SHP77 (cell line): ENCODE results near the gene TGFB2.

Source experiments
- DNase-seq, 2 experiments: peaks; one replicate each; lab custom pipeline; 2025; lab: John Stamatoyannopoulos, UW

Gene TGFB2

DNA sequence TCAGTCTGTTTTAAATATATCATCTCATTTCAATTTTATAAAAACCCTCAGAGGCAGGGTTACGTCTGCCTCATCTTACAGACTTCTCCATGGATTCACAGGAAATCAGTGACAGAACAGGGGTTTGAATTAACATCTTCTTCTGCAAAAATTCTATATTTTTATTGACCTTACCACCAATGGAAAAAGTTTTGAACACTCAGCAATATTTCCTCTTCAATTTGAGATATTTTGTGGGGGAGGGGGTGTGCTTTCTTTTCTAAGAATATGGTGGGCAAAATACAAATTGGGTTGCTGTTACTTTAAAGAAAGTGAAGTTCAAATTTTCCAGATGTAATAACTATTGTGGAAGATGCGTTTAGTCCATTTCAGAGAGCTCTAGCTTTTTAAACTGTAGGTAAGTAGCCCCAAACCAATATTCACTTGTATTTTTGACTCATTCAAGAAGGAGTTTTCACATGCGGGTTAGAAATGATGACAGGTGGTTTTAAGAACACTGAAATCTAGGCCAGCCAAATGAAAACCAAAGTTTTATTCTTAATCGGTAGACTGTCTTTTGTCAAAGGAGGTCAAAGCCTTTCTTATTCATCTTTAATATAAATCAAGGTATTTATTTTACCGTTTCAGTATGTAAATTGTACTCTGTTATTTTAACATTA lies 17.4 kb downstream of the TGFB2 start:
- no peak for DNase-seq

DNA sequence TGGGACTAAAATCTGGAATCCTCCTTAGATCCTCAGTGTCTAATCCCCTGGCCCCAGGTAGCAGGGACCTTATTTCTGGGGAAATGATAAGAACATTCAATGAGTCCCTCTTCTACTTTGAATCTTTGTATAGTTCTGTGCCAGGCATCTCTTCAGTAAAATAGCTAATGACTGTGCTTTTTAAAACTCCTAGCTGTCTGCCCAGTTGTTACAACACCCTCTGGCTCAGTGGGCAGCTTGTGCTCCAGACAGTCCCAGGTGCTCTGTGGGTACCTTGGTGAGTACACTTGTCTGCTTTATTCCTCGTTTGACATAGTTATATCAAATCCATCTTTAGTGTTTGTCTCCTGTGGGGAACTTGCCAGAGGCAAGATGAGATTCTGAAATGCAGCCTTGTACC lies 18.0 kb downstream of the TGFB2 start:
- no peak for DNase-seq

DNA sequence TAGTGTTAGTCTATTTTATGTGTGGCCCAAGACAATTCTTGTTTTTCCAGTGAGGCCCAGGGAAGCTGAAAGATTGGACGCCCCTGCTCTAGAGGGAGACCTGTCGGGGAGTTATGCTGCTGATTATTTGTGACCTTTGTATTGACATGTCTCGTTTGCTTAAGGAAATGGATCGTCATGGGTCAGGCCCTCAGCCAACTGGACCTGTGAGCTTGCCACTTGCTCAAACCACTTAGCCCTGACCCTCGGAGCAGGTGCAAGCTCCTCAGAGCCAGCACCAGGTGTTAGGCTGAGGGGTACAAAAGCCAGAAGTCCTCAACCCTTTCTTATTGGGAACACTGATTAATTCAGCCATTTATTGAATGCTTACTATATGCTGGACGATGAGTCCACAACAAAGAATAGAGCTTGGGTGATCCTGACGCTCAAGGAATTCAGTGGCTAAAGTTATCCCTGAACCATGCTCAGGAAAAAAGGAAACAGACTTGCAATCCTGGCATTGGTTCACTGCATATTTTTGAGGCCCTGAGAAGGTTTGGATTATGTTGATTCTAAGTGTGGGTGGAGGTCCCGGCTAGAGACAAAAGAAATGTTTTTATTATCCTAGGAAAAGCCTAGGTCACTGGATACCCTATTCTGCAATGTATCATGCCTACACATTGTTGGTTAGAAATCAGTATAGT lies 19.0 kb downstream of the TGFB2 start:
- DNase-seq: peak; percentile 42 to 70

DNA sequence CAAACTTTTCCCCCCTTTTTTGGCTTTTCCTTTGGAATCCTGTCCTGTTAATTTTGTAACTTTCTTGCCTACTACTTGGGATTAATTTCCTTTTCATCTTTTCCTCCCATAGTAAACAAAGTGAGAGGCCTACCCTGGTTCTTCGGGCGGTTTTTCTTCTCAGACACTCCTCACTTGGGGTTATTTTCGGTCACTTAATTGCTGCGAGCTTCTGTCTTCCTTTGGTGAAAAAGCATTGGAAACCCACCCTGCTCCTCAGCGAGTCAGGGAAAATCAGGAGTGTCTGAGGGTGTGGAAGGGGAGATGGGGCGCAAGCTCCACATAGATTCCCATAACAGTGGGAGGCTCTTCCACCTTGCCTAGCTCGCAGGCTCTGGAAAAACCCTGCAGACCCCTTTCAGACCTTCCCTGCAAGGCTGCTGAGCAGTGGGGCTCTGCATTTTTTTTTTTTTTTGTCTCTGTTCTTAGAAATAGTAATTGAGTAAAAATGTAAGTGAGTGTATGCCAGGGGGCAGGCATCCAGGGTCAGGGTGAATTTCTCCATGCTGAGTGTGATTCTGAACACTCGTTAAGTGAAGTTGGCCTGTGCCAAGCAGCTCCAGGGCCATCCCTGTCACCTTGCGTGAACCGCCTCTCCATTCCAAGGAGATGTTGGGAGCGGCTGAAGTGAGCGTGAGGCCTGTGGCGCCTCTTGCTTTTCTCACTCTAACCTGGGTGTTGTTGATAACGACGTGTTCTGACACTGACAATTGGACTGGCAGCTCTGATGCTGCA lies 20.3 kb downstream of the TGFB2 start:
- no peak for DNase-seq

DNA sequence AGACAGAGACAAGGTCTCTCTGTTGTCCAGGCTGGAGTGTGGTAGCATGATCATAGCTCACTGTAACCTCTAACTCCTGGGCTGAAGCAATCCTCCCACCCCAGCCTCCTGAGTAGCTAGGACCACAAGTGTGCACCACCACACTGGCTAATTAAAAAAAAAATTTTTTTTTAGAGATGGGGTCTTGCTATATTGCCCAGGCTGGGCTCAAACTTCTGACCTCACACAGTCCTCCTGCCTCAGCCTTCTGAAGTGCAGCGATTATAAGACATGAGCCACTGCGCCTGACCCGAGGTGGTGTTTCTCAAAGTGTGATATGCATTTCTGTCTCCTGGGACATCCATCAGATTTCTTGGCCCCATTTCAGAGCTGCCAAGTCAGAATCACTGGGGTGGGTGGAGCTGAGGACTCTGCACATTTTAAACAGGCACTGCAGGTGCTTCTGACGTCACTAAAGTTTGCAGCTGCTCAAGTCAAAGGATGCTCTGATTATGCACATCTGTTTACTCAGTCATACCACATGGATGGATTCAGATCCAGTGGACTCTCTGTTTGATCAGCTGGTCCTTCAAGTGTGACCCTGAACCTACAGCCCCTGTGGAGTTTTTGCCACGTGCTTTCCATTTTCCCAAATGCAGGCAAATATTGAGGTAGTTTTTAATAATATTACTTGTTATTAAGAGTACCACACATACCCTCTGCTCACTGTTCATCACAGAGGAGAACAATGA lies 21.4 kb downstream of the TGFB2 start:
- DNase-seq: peak; percentile 98

DNA sequence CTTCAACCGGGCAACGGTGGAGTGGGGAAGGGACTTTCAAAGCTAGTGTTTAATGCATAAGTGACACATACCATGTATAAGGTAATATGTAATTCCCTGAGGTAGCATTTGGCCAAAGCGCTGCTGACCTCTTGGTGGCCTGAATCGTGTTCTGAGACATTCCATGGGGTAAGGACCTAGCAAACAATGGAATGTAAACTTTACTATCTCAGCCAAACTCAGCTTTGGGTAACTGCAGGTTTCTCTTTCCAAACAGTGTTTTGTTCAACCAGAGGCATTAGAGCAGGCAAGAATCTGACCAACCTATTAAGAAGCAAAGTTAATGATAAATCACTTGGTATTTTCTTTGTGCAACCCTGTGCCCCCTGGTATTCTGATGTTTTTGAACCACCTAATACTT lies 22.0 kb downstream of the TGFB2 start:
- no peak for DNase-seq

DNA sequence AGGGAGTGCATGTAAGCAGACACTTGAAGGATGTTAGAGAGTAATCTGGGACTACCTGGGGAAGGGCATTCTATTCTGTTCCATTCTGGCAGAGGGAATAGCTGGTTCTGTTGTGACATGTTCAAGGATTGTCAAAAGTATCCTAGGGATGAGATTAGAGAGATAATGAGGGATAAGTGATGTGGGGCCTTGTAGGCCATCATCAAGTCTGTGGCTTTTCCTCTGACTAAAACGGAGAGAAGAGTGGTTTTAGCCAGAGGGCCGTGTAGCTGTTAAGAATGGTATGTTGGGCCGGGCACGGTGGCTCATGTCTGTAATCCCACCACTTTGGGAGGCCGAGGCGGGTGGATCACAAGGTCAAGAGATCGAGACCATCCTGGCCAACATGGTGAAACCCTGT lies 23.6 kb downstream of the TGFB2 start:
- DNase-seq: no peak

DNA sequence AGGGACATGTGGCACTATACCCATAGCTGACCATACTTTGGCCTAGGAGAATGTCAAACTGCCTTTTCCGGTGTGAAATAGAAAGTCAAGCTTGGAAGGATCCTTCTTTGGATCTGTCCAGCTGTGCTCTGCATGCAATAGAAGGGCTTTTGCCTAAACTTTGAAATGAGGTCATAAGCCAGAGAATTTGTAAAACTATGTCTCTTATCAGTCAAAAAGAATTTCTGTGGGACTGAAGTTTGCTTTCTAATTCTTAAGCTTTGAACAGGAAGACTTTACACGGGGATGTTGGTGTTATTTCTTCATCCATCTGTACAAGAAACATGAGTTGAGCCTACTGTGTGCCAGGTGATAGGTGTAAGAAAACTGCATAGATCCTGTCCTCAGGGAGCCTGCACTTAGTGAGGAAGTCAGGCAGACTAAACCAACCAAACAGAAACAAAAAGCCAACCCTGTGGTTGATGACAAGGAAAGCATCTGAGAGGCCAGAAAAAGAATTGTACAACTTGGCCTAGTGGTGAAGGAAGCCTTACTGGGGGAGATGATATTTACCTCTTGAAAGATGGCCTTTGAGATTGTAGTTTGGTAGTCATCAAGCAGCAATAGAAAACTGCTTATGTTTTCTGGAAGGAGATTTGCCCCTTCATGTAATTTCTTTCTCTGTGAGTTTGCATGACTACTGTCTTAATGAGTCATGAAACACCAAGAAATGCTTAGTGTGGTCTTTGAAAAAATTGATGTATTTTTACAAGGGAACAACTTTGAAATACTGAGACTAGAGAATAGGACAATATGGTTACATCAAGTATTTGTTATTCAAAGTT lies 24.8 kb downstream of the TGFB2 start:
- no peak for DNase-seq

DNA sequence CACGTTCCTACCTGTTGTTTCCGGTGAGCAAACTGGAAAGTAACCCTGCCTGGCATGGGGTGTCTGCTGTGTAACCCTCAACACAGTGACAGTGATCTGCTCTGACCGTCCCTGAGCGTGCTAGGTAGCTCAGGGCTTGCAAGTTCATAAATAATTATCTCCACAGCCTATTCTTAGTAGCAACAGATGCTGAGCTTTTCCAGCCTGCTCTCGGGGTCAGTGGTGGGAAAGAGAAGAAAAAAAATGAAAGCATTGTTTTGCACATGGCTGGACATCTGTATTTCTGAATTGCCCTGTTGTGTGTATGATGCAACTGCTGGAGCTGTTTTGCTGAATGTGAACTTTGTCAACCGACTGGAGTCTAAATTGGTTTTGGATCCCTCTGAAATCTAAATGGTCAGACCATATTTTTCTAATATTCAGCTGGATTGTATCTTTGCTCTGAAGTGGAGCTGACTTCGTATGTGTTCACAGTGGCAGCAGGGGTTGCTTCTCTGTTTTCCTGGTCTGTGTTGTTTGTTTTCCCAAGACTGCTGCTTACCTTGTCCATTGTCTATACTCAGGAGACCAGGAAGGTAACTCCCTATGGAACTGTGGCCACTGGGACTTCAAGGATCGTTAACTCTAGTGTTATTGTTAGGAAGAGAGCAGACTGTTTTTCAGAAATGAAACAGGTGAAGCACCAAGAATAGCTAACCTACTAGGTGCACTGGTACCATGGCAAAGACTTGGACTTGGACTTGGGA lies 27.0 kb downstream of the TGFB2 start:
- DNase-seq: no peak

DNA sequence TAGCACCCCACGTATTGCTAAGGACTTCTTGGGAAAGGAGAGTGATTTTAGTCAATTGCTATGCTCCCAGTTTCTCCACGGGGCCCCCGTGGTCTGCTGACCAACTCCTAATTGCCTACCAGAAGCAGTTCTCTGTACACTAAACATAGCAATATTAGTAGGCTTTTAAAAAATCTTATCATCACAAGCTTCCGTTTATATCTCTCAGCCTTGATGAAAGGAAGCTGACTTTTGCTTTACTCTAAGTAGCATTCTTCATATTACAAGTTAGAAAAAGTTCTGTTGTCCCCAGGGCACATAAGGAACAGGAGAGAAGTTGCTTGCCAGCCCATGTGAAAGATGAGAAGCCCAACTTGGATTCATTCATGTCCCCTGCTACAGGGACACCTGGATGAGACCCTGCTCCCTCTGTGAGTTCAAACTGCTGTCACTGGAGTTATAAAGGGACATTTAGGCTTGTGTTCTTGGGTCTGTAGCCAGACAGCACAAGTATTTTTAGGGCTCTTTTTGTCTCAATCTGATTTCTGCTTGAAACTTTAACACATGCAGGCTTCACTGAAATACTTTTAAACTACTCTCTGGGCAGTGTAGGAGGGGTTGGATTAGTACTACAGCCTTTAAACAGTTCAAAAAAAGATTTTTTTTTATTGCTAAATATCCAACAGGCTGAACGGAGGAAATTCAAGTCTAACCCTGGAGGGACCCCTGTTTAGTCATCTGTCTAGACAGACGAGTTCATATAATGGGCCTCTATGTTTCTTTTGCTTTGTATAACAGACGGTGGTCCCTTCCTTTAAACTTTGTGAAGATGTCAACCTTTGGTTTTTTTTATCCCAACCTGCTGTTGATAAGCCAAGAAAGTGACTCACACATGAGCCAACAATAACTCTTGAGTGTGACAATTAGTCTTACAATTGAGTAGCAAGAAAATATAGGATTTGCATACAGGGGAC lies 29.5 kb downstream of the TGFB2 start:
- no peak for DNase-seq

DNA sequence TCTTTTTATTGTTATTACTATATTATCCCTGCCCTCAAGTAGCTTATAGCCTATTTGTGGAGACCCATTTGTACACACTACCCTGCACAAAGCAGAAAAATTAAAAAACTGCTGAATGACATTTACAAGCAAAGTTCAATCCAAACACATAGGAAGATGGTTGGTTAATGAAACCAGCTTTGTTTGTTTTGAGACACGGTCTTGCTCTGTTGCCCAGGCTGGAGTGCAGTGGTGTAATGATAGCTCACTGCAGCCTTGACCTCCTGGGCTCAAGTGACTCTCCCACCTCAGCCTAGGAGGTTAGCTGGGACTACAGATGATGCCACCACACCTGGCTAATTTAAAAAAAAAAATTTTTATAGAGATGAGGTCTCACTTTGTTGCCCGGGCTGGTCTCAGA lies 31.6 kb downstream of the TGFB2 start:
- DNase-seq: no peak

DNA sequence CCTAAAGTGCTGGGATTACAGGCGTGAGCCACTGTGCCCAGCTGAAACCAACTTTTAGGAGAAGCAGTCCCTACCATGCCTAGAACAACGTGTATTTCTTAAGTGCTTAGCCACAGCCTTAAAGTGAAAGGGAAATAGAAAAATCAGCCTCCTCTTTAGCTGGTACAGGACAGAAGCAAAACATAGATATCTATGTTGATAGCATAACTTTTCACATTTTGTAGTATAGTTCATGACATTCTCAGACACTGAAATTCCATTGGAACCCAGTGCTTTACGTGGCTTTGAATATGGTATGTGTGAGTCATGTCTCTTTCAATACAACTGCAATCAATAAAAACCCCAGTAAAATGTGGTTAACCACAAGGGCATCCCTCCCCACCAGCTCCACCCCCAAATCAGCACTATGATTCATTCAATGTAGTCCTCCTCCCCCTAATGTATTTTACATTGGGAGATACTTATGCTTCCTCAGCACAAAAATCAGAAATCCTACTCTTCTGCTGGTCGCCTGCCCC lies 32.1 kb downstream of the TGFB2 start:
- DNase-seq: no peak

DNA sequence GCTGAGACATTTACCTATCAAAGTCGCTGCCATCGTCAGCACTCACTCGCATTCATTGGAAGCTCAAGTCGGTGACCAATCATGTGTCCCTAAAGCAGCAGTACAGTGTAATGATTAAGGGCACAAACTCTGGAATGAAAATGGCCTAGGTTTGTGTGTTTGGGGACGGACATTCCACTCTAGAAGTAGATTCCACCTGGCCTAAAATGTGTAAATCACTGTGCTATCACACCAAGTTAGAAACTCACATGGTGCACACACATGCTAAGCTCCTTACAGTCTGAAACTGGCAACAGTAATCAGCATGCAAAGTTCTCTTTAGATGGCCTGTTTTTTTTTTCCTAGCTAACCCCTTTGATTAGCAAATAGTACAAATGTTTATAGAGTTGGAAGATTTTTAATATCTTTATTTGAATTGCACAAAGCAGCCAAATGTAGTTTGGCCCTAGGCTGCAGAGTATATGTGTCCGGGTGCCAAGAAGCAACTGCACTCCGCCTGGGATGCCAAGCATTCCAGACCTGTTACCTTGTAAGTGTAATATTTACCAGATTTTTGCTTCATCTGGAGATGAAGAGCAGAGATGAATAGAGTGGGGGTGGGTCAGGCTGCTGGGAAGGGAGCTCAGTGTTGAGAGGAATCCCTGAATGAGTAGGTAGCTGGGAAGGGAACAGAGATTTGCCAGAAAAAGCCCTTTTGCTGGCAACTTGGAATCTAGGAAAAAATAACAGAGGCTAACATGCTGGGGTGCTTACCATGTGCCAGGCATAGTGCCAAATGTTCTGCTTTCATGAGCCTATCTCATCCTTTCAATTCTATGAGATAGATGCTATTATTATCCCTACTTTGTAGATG lies 35.2 kb downstream of the TGFB2 start:
- no peak for DNase-seq

DNA sequence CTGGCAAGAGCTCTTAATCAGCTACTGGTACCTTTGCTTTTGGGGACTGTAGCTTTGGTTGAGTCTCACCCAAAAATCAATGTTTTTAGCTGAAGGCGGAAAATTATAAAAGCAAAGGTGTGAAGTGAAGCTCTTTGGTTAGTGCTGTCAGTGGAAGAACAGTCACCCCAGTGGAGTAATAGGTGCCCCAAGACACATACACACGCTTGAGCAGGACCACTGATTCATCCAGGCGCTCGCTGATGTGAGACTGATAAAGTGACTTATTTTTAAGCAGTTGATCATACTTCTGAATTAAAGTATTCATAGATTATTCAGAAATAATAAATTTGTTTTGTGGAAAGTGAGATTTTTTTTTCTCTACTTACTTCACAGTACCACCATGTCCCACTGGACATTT lies 37.1 kb downstream of the TGFB2 start:
- DNase-seq: no peak

DNA sequence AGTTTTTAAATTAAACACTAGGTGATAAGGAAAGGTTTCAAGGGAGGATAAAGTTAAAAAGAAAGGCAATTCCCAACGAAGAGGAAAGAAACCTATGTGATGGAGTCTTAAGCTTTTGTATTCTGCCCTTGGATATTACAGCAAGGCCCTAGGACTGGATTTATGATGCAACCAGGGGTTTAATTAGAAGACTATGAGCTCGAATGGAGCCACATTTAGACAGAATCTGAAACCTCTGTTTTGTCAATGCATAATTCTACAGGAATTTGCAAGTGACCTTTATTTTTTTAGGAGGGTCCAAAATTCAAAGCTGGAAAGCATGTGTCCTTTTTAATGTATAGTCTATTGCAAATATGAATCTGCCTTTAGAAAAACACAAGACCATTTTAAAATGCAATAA lies 37.9 kb downstream of the TGFB2 start:
- no peak for DNase-seq

DNA sequence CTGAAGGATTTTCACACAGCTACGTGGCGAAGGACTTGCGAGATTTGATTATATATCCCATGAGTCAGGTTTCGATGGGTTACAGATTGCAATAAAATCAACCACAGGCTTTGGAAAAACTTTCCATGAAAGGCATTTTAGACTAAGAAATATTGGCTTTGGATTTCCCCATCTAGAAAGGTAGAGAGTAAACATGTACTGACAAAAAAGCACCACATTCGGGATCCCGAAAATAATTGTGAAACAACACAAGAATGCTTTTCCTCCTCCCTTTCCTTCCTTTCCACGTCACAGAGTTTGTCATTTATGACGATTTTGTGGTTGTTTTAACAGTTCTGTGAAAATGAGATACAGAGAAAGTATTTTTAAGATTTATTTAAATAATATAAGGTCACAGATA lies 38.5 kb downstream of the TGFB2 start:
- no peak for DNase-seq

DNA sequence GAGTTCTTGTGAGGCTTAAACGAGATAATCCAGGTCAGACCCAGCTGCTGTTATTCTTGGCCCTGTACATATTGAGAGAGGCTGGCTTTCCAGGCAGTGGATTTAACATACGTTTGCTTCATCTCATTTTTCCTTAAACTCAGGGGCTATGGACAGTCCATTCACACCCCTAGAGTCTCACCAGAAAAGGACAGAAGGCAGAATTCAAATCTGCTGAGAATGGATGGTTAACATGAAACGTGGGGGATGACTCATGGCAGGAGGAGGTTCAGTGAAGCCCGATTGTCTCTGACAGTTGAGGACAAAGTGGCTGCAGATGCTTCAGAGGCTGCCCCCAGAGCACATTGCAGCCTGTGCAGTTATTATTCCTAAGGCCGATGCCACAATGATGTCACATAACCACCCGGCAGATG lies 39.5 kb downstream of the TGFB2 start:
- peak; percentile 97 for DNase-seq

DNA sequence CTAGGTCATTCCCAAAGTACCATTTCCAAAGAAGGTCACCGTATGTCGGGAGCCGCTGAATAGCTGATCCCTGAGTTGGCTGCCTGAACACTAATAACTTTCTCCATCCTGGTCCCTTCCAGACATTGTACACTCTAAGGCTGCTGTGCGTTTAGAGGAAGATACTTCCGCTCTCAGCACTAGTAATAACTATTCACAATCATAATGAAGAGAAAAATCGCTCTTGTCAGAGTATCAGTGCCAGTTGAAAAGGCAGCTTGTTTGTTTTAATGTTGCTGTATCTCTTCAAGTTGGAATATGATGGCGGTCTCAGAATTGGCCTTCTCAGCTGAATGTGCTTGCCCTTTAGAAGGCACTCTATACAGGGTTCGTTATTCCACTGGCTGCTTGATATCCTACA lies 43.5 kb downstream of the TGFB2 start:
- no peak for DNase-seq

DNA sequence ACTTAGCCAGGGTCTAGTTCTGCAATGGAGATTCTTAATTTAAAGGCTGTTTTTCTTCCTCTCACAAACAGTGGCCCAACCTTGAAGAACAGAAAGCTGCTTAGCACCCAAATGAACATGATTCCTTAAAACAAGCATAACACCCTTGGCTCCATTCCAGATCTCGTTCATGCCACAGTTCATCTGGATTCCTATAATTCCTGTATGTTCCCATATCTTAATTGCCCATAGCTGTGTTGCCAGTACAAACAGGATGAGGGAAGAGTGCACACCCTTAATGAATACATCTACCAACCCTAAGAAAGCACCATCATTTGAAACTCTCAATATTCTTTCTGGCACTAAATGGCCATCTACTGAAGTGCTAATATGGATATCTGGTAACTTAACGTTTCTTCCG lies 45.5 kb downstream of the TGFB2 start:
- DNase-seq: no peak
